H9 (cell line): ENCODE results near the gene ST6GALNAC3. TPM values are rescaled to one million over a fixed set of nuclear protein-coding genes. Genes with fewer than 3 reads are reported as not detected.

Experiments used
- DNase-seq: peaks from one replicate; pipeline ENCODE4 v3.0.0-alpha.2; 2017
- H2AFZ ChIP-seq: one replicate; pipeline ENCODE4 v1.6.1; 2013; ENCODE audit warnings: mild to moderate bottlenecking, low read length, control low read depth, moderate library complexity
- H2AK5ac ChIP-seq: 2 replicates; pipeline ENCODE4 v1.6.1; 2013; ENCODE audit warnings: low read length, control low read depth, mixed read lengths; ENCODE audit not compliant: insufficient read length
- H2BK120ac ChIP-seq: one replicate; pipeline ENCODE4 v1.6.1; 2013; ENCODE audit warnings: low read depth, mild to moderate bottlenecking, low read length, control low read depth, inconsistent platforms; ENCODE audit not compliant: poor library complexity, severe bottlenecking
- H2BK12ac ChIP-seq: 2 replicates; pipeline ENCODE4 v1.6.1; 2013; ENCODE audit warnings: low read length, control low read depth, mixed read lengths, low read depth; ENCODE audit not compliant: insufficient read length
- H2BK15ac ChIP-seq: 2 replicates; pipeline ENCODE4 v1.6.1; 2013; ENCODE audit warnings: low read depth, low read length, control low read depth
- H2BK20ac ChIP-seq: one replicate; pipeline ENCODE4 v1.6.1; 2013; ENCODE audit warnings: low read depth, mild to moderate bottlenecking, low read length, control low read depth, inconsistent platforms; ENCODE audit not compliant: poor library complexity, severe bottlenecking
- H2BK5ac ChIP-seq: 2 replicates; pipeline ENCODE4 v1.6.1; 2013; ENCODE audit warnings: low read length, control low read depth, mixed read lengths; ENCODE audit not compliant: insufficient read length
- H3K14ac ChIP-seq: 2 replicates; pipeline ENCODE4 v1.6.1; 2013; ENCODE audit warnings: low read length, control low read depth; ENCODE audit not compliant: insufficient read depth
- H3K18ac ChIP-seq: 2 replicates; pipeline ENCODE4 v1.6.1; 2013; ENCODE audit warnings: low read depth, mild to moderate bottlenecking, mixed read lengths, low read length, control low read depth; ENCODE audit not compliant: insufficient read length
- H3K23ac ChIP-seq: 2 replicates; pipeline ENCODE4 v1.6.1; 2013; ENCODE audit warnings: low read length, control low read depth, mixed read lengths, low read depth; ENCODE audit not compliant: insufficient read length
- H3K23me2 ChIP-seq: 2 replicates; pipeline ENCODE4 v1.6.1; 2013; ENCODE audit warnings: low read depth, mild to moderate bottlenecking, mixed read lengths, low read length, control low read depth; ENCODE audit not compliant: insufficient read length, poor library complexity, severe bottlenecking
- H3K27ac ChIP-seq: 2 replicates; pipeline ENCODE4 v1.5.1; 2013; ENCODE audit warnings: low read length, control low read depth, mixed read lengths, low read depth; ENCODE audit not compliant: insufficient read length
- H3K27me3 ChIP-seq: 2 replicates; pipeline ENCODE4 v1.6.1; 2013; ENCODE audit warnings: low read length, control low read depth, inconsistent platforms; ENCODE audit not compliant: insufficient read depth
- H3K4ac ChIP-seq: 2 replicates; pipeline ENCODE4 v1.6.1; 2013; ENCODE audit warnings: low read depth, mild to moderate bottlenecking, control low read depth, inconsistent platforms, low read length, moderate library complexity
- H3K4me1 ChIP-seq: 2 replicates; pipeline ENCODE4 v1.6.1; 2013; ENCODE audit warnings: low read length, control low read depth, inconsistent platforms; ENCODE audit not compliant: insufficient read depth
- H3K4me2 ChIP-seq: 2 replicates; pipeline ENCODE4 v1.6.1; 2013; ENCODE audit warnings: low read length, control low read depth, mixed read lengths; ENCODE audit not compliant: insufficient read length, insufficient read depth
- H3K56ac ChIP-seq: 2 replicates; pipeline ENCODE4 v1.6.1; 2013; ENCODE audit warnings: low read depth, mild to moderate bottlenecking, mixed read lengths, low read length, control low read depth; ENCODE audit not compliant: insufficient read length
- H3K79me1 ChIP-seq: 2 replicates; pipeline ENCODE4 v1.6.1; 2013; ENCODE audit warnings: low read depth, mild to moderate bottlenecking, moderate library complexity, low read length, control low read depth, inconsistent platforms; ENCODE audit not compliant: insufficient read depth, poor library complexity, severe bottlenecking
- H3K79me2 ChIP-seq: 2 replicates; pipeline ENCODE4 v1.6.1; 2013; ENCODE audit warnings: low read length, control low read depth, inconsistent platforms; ENCODE audit not compliant: insufficient read depth
- H3K9ac ChIP-seq: 2 replicates; pipeline ENCODE4 v1.6.1; 2013; ENCODE audit warnings: low read length, control low read depth, mixed read lengths; ENCODE audit not compliant: insufficient read length; ENCODE audit errors: extremely low read depth
- H3K9me3 ChIP-seq: one replicate; pipeline ENCODE4 v1.6.1; 2013; ENCODE audit warnings: low read depth, low read length, inconsistent platforms; ENCODE audit not compliant: control insufficient read depth
- H3T11ph ChIP-seq: one replicate; pipeline ENCODE4 v1.6.1; 2013; ENCODE audit warnings: mild to moderate bottlenecking, low read length, control low read depth, inconsistent platforms
- H4K20me1 ChIP-seq: one replicate; pipeline ENCODE4 v1.6.1; 2013; ENCODE audit not compliant: control insufficient read depth, insufficient read length, insufficient read depth
- H4K5ac ChIP-seq: 2 replicates; pipeline ENCODE4 v1.6.1; 2013; ENCODE audit warnings: low read depth, mild to moderate bottlenecking, mixed read lengths, low read length, control low read depth; ENCODE audit not compliant: insufficient read length
- H4K8ac ChIP-seq: replicated peaks from 2 replicates; pipeline ENCODE4 v1.6.1; 2013; ENCODE audit warnings: low read length, control low read depth, mixed read lengths, low read depth; ENCODE audit not compliant: insufficient read length
- H4K91ac ChIP-seq: 2 replicates; pipeline ENCODE4 v1.6.1; 2013; ENCODE audit warnings: low read depth, mild to moderate bottlenecking, moderate library complexity, mixed read lengths, low read length, control low read depth; ENCODE audit not compliant: insufficient read length
- H3K27ac Mint-ChIP-seq, 3 experiments: 2 replicates in 2 of 3; 3 replicates in 1 of 3; pipeline ENCODE4 v1.8.0; 2020 to 2021; ENCODE audit warnings: mixed read lengths in 3 of 3, mild to moderate bottlenecking in 1 of 3, moderate library complexity in 1 of 3
- H3K27me3 Mint-ChIP-seq: 2 replicates; pipeline ENCODE4 v1.8.0; 2021; ENCODE audit warnings: low read depth, mild to moderate bottlenecking, moderate library complexity, mixed read lengths
- H3K36me3 Mint-ChIP-seq, 3 experiments: 2 replicates in 2 of 3; 3 replicates in 1 of 3; pipeline ENCODE4 v1.8.0; 2020 to 2021; ENCODE audit warnings: low read depth in 3 of 3, mixed read lengths in 3 of 3; ENCODE audit not compliant: insufficient read depth in 1 of 3
- H3K4me1 Mint-ChIP-seq, 2 experiments: 2 replicates each; pipeline ENCODE4 v1.8.0; 2020; ENCODE audit warnings: mixed read lengths in 2 of 2
- H3K4me3 Mint-ChIP-seq, 2 experiments: 2 replicates in 1 of 2; 3 replicates in 1 of 2; pipeline ENCODE4 v1.8.0; 2020 to 2021; ENCODE audit warnings: mild to moderate bottlenecking in 2 of 2, mixed read lengths in 2 of 2, moderate library complexity in 1 of 2
- H3K9me3 Mint-ChIP-seq, 2 experiments: 2 replicates in 1 of 2; 3 replicates in 1 of 2; pipeline ENCODE4 v1.8.0; 2020; ENCODE audit warnings: mild to moderate bottlenecking in 2 of 2, mixed read lengths in 2 of 2, moderate library complexity in 1 of 2
- CTCF ChIP-seq: fragments of 200-600 bp; sonication (generic); conservative IDR thresholded peaks from 3 replicates; pipeline ENCODE4 v1.8.0; 2021; ENCODE audit warnings: antibody characterized with exemption, mild to moderate bottlenecking
- WGBS: extraction: QIAGEN DNeasy Blood & Tissue Kit; methylation state at CpG from one replicate; pipeline ENCODE4 v1.1.7; 2013; ENCODE audit warnings: missing lambda C conversion rate, low lambda C conversion rate, mixed read lengths; ENCODE audit not compliant: insufficient read length; ENCODE audit errors: extremely low coverage; 5-methylcytosine and 5-hydroxymethylcytosine counted together
- total RNA-seq: library from RNA; stranded (reverse); gene quantifications from 2 replicates; pipeline ENCODE4 v1.2.1, GENCODE V29; 2021

ST6GALNAC3 gene
- total RNA-seq, 1 experiment from 2014 or later = 11.2 TPM

- no CpG with 5 or more reads among the region's 4 CpGs for WGBS
- DNase-seq = no peak
- no peak overlapping the region for H2AFZ ChIP-seq
Measured at GRCh38 chr1:76027341-76027740, 47.2 kb upstream of the ST6GALNAC3 start.

More at GRCh38 chr1:76027341-76027740, 47.2 kb upstream of the ST6GALNAC3 start:
- Histone ChIP-seq H3K56ac (no peak overlapping the region), H4K5ac (no peak overlapping the region), H3K27ac (no peak overlapping the region), H2AK5ac (no peak overlapping the region), H3T11ph (no peak overlapping the region), H3K23me2 (no peaks in the 10 kb centered on the region), H2BK15ac (no peak overlapping the region), H2BK120ac (no peak overlapping the region), H3K79me2 (no peaks in the 10 kb centered on the region), H3K18ac (no peak overlapping the region), H2BK12ac (no peak overlapping the region), H4K8ac (no peak overlapping the region), H3K9ac (no peak overlapping the region), H3K14ac (no peak overlapping the region), H3K27me3 (no peaks in the 10 kb centered on the region), H3K9me3 (no peaks in the 10 kb centered on the region), H4K91ac (no peak overlapping the region), H3K4me1 (no peaks in the 10 kb centered on the region), H3K79me1 (no peaks in the 10 kb centered on the region), H3K4ac (no peak overlapping the region), H3K4me2 (no peak overlapping the region), H3K23ac (no peak overlapping the region), H2BK5ac (no peak overlapping the region), H4K20me1 (no peaks in the 10 kb centered on the region), H2BK20ac (no peak overlapping the region)
- Mint-ChIP-seq H3K27ac (no peak overlapping the region), H3K27me3 (no peaks in the 10 kb centered on the region), H3K9me3 (no peaks in the 10 kb centered on the region; a peak in 1 of 5 replicates), H3K4me3 (no peak overlapping the region), H3K36me3 (no peaks in the 10 kb centered on the region), H3K4me1 (peaks cover 3% of the 10 kb centered on the region in 2 experiments; a peak in 1 of 4 replicates)
- TF ChIP-seq CTCF = no peak
